ENCODE results near the gene C12orf42. TPM values are rescaled to one million over a fixed set of nuclear protein-coding genes. Genes with fewer than 3 reads are reported as not detected.

Gene C12orf42
- total and polyA plus RNA-seq, 4 donors: 0.17 to 0.47 TPM; not detected in 2

GRCh38 chr12:103303484-103303883 is 192.3 kb downstream of the C12orf42 start:
- Histone ChIP-seq H3K27ac (ENCODE audit: low read depth, low read length) (no peak overlapping the region), H3K36me3 (ENCODE audit: control insufficient read depth, insufficient read depth, low read length) (no peaks in the 10 kb centered on the region)
- no CpG with 5 or more reads among the region's 2 CpGs for WGBS (ENCODE audit: insufficient coverage)

GRCh38 chr12:103301642-103302591 is 193.9 kb downstream of the C12orf42 start:
- peak in 5 of 6 donors; percentile 10 to 83 (median 17) for DNase-seq (ENCODE audit: low read depth in 4 of 6, low spot score in 6 of 6)
- peak overlapping the region; percentile 4 for H3K4me3 ChIP-seq (ENCODE audit: low read depth, low read length)
- no peaks in the 10 kb centered on the region for H3K9me3 ChIP-seq (ENCODE audit: control insufficient read depth, insufficient read depth, low read length)
- WGBS (ENCODE audit: insufficient coverage): 7% methylated on average over 41 of the region's 43 CpGs
- H3K27ac ChIP-seq (ENCODE audit: low read depth, low read length): no peak overlapping the region
- H3K27me3 ChIP-seq (ENCODE audit: control insufficient read depth, insufficient read depth, low read length): no peaks in the 10 kb centered on the region
- H3K4me1 ChIP-seq (ENCODE audit: control insufficient read depth, insufficient read depth, low read length): peaks cover 6% of the 10 kb centered on the region
- no peaks in the 10 kb centered on the region for H3K36me3 ChIP-seq (ENCODE audit: control insufficient read depth, insufficient read depth, low read length)

More at GRCh38 chr12:103303484-103303883, 192.3 kb downstream of the C12orf42 start:
- peaks cover 6% of the 10 kb centered on the region for H3K4me1 ChIP-seq (ENCODE audit: control insufficient read depth, insufficient read depth, low read length)
- H3K27me3 ChIP-seq (ENCODE audit: control insufficient read depth, insufficient read depth, low read length): no peaks in the 10 kb centered on the region
- DNase-seq (ENCODE audit: low read depth in 4 of 6, low spot score in 6 of 6): no peak
- H3K9me3 ChIP-seq (ENCODE audit: control insufficient read depth, insufficient read depth, low read length): no peaks in the 10 kb centered on the region
- no peak overlapping the region for H3K4me3 ChIP-seq (ENCODE audit: low read depth, low read length)

GRCh38 chr12:103288016-103288415 is 207.8 kb downstream of the C12orf42 start:
- Histone ChIP-seq H3K4me3 (ENCODE audit: low read depth, low read length) (no peak overlapping the region), H3K4me1 (ENCODE audit: control insufficient read depth, insufficient read depth, low read length) (no peaks in the 10 kb centered on the region), H3K27ac (ENCODE audit: low read depth, low read length) (no peak overlapping the region), H3K27me3 (ENCODE audit: control insufficient read depth, insufficient read depth, low read length) (no peaks in the 10 kb centered on the region), H3K9me3 (ENCODE audit: control insufficient read depth, insufficient read depth, low read length) (peaks cover 2% of the 10 kb centered on the region), H3K36me3 (ENCODE audit: control insufficient read depth, insufficient read depth, low read length) (no peaks in the 10 kb centered on the region)
- no CpG with 5 or more reads among the region's 3 CpGs for WGBS (ENCODE audit: insufficient coverage)
- DNase-seq (ENCODE audit: low read depth in 4 of 6, low spot score in 6 of 6): no peak

GRCh38 chr12:103282124-103282523 is 213.6 kb downstream of the C12orf42 start:
- H3K4me3 ChIP-seq (ENCODE audit: low read depth, low read length): no peak overlapping the region
- no CpG with 5 or more reads among the region's 2 CpGs for WGBS (ENCODE audit: insufficient coverage)

GRCh38 chr12:103279444-103279843 is 216.3 kb downstream of the C12orf42 start:
- DNase-seq (ENCODE audit: low read depth in 4 of 6, low spot score in 6 of 6): no peak
- no peaks in the 10 kb centered on the region for H3K4me1 ChIP-seq (ENCODE audit: control insufficient read depth, insufficient read depth, low read length)
- H3K9me3 ChIP-seq (ENCODE audit: control insufficient read depth, insufficient read depth, low read length): no peaks in the 10 kb centered on the region
- H3K27me3 ChIP-seq (ENCODE audit: control insufficient read depth, insufficient read depth, low read length): no peaks in the 10 kb centered on the region
- H3K27ac ChIP-seq (ENCODE audit: low read depth, low read length): no peak overlapping the region
- 86% methylated on average over 2 of the region's 2 CpGs for WGBS (ENCODE audit: insufficient coverage)
- no peak overlapping the region for H3K4me3 ChIP-seq (ENCODE audit: low read depth, low read length)
- no peaks in the 10 kb centered on the region for H3K36me3 ChIP-seq (ENCODE audit: control insufficient read depth, insufficient read depth, low read length)

More at GRCh38 chr12:103282124-103282523, 213.6 kb downstream of the C12orf42 start:
- Histone ChIP-seq H3K27ac (ENCODE audit: low read depth, low read length) (no peak overlapping the region), H3K27me3 (ENCODE audit: control insufficient read depth, insufficient read depth, low read length) (no peaks in the 10 kb centered on the region), H3K36me3 (ENCODE audit: control insufficient read depth, insufficient read depth, low read length) (no peaks in the 10 kb centered on the region), H3K4me1 (ENCODE audit: control insufficient read depth, insufficient read depth, low read length) (no peaks in the 10 kb centered on the region), H3K9me3 (ENCODE audit: control insufficient read depth, insufficient read depth, low read length) (no peaks in the 10 kb centered on the region)
- no peak for DNase-seq (ENCODE audit: low read depth in 4 of 6, low spot score in 6 of 6)

GRCh38 chr12:103278329-103278728 is 217.4 kb downstream of the C12orf42 start:
- 60% methylated on average over 1 of the region's 3 CpGs for WGBS (ENCODE audit: insufficient coverage)

GRCh38 chr12:103273645-103274044 is 222.1 kb downstream of the C12orf42 start:
- Histone ChIP-seq H3K27ac (ENCODE audit: low read depth, low read length) (no peak overlapping the region), H3K36me3 (ENCODE audit: control insufficient read depth, insufficient read depth, low read length) (no peaks in the 10 kb centered on the region), H3K4me3 (ENCODE audit: low read depth, low read length) (no peak overlapping the region), H3K9me3 (ENCODE audit: control insufficient read depth, insufficient read depth, low read length) (no peaks in the 10 kb centered on the region), H3K27me3 (ENCODE audit: control insufficient read depth, insufficient read depth, low read length) (no peaks in the 10 kb centered on the region), H3K4me1 (ENCODE audit: control insufficient read depth, insufficient read depth, low read length) (no peaks in the 10 kb centered on the region)
- DNase-seq (ENCODE audit: low read depth in 4 of 6, low spot score in 6 of 6): no peak
- 83% methylated on average over 3 of the region's 3 CpGs for WGBS (ENCODE audit: insufficient coverage)

More at GRCh38 chr12:103278329-103278728, 217.4 kb downstream of the C12orf42 start:
- Histone ChIP-seq H3K9me3 (ENCODE audit: control insufficient read depth, insufficient read depth, low read length) (no peaks in the 10 kb centered on the region), H3K27ac (ENCODE audit: low read depth, low read length) (no peak overlapping the region), H3K4me1 (ENCODE audit: control insufficient read depth, insufficient read depth, low read length) (no peaks in the 10 kb centered on the region), H3K36me3 (ENCODE audit: control insufficient read depth, insufficient read depth, low read length) (no peaks in the 10 kb centered on the region), H3K4me3 (ENCODE audit: low read depth, low read length) (no peak overlapping the region), H3K27me3 (ENCODE audit: control insufficient read depth, insufficient read depth, low read length) (no peaks in the 10 kb centered on the region)
- no peak for DNase-seq (ENCODE audit: low read depth in 4 of 6, low spot score in 6 of 6)

- Histone ChIP-seq H3K4me1 (ENCODE audit: control insufficient read depth, insufficient read depth, low read length) (no peaks in the 10 kb centered on the region), H3K9me3 (ENCODE audit: control insufficient read depth, insufficient read depth, low read length) (no peaks in the 10 kb centered on the region), H3K36me3 (ENCODE audit: control insufficient read depth, insufficient read depth, low read length) (no peaks in the 10 kb centered on the region), H3K4me3 (ENCODE audit: low read depth, low read length) (no peak overlapping the region), H3K27me3 (ENCODE audit: control insufficient read depth, insufficient read depth, low read length) (no peaks in the 10 kb centered on the region), H3K27ac (ENCODE audit: low read depth, low read length) (no peak overlapping the region)
- no peak for DNase-seq (ENCODE audit: low read depth in 4 of 6, low spot score in 6 of 6)
- no CpG with 5 or more reads among the region's 1 CpG for WGBS (ENCODE audit: insufficient coverage)
Observed at GRCh38 chr12:103272949-103273348, 222.8 kb downstream of the C12orf42 start.

GRCh38 chr12:103269946-103270345 is 225.8 kb downstream of the C12orf42 start:
- no peak overlapping the region for H3K4me3 ChIP-seq (ENCODE audit: low read depth, low read length)
- H3K27ac ChIP-seq (ENCODE audit: low read depth, low read length): no peak overlapping the region
- H3K27me3 ChIP-seq (ENCODE audit: control insufficient read depth, insufficient read depth, low read length): no peaks in the 10 kb centered on the region
- DNase-seq (ENCODE audit: low read depth in 4 of 6, low spot score in 6 of 6): no peak
- no peaks in the 10 kb centered on the region for H3K4me1 ChIP-seq (ENCODE audit: control insufficient read depth, insufficient read depth, low read length)
- H3K36me3 ChIP-seq (ENCODE audit: control insufficient read depth, insufficient read depth, low read length): no peaks in the 10 kb centered on the region
- no peaks in the 10 kb centered on the region for H3K9me3 ChIP-seq (ENCODE audit: control insufficient read depth, insufficient read depth, low read length)
